ENCODE measurements around the gene WIPF2. TPM values are rescaled to one million over a fixed set of nuclear protein-coding genes. Genes with fewer than 3 reads are reported as not detected.
A peak's percentile ranks its signal among the peaks of the same experiment; 100 is the strongest.
"Not testable (repeated sequence)": the region's sequence is repeated elsewhere in the genome, so short reads cannot be mapped to it uniquely, and the experiment has no call there.

Gene WIPF2
- total RNA-seq, 3 donors from 2014 or later, result 21.3 to 24.6 (median 22.1) TPM

DNA sequence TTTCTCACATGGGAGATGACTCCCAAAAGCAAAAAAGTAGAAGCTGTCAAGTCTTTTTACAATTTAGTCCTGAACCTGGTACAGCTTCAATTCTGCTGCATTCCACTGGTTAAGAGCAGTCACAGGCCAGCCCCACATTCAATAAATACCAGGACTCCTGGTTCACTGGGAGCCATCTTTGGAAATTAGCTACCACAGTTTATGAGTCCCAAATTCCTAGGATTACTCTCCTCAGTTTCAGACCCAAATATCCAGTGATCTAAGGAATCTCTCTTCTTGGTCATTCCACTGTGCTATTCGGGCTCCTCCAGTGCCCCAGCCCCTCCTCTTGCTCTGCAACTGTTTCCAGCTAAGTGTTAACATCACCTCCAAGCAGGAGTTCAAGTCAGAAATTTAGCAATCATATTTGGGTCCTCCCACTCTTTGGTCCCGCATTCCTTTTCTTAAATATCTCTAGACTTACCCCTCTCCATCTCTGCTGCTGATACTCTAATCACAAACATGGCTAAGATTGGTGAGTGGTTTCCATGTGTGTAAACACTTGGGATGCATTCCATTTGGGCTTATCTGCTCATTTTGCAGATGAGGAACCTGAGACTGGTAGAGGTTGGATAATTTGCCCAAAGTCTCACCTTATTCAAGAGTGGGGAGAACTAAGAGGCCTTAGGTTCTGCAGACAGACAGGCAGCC lies 9.6 kb upstream of the WIPF2 start:
- Mint-ChIP-seq H3K4me3 (no peak overlapping the region), H3K27me3 (ENCODE audit: low read depth) (no peaks in the 10 kb centered on the region), H3K4me1 (ENCODE audit: low read depth) (no peaks in the 10 kb centered on the region), H3K36me3 (ENCODE audit: insufficient read depth) (no peaks in the 10 kb centered on the region), H3K9me3 (no peaks in the 10 kb centered on the region)
- ATAC-seq (no peak), DNase-seq (no peak)

DNA sequence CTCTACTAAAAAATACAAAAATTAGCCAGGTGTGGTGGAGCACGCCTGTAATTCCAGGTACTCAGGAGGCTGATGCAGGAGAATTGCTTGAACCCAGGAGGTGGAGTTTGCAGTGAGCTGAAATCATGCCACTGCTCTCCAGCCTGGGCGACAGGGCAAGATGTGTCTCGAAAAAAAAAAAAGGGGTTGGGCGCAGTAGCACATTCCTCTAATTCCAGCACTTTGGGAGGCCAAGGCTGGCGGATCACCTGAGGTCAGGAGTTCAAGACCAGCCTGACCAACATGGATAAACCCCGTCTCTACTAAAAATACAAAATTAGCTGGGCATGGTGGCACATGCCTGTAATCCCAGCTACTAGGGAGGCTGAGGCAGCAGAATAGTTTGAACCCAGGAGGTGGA lies 5.2 kb upstream of the WIPF2 start:
- DNase-seq; H3K36me3 Mint-ChIP-seq (ENCODE audit: insufficient read depth); H3K4me1 Mint-ChIP-seq (ENCODE audit: low read depth); H3K4me3 Mint-ChIP-seq; H3K27me3 Mint-ChIP-seq (ENCODE audit: low read depth); H3K9me3 Mint-ChIP-seq; ATAC-seq: not testable (repeated sequence)

DNA sequence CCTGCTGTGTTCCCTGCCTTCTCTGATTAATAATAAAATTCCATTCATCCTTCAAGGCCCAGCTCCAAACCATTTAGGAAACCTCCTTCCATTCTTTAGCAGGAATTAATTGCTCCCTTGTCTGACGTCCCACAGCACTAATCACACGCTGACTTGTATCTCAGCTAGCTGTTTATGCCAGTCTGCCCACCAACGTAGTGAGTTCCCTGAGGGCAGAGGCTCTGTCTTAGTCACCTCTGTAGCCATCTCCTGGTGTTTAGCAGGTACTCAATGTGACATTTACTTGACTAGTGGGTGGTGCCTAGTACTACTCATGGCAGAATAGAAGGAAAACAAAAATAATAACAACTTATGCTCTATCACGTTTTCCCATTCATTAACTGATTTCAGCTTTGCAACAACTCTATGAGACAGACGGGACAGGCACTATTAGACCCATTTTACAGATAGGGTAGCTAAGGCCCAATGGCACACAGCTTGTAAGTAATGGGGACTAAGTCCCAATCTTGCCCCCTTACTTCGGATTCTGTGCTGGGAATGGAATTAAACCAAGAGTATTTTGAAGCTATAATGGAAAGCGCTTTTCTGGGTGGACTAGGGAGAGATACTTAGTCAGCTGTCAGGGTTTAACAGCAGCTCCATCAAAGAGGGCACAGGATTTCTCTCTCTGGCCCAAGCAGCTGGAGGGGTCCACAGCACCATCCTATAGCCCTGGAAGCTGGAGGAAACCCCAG lies 931 bp upstream of the WIPF2 start:
- H3K4me3 Mint-ChIP-seq, result peak overlapping the region; percentile 93
- no peaks in the 10 kb centered on the region for H3K36me3 Mint-ChIP-seq (ENCODE audit: insufficient read depth)
- no peak for ATAC-seq
- H3K27me3 Mint-ChIP-seq (ENCODE audit: low read depth), result no peaks in the 10 kb centered on the region
- no peak for DNase-seq
- no peaks in the 10 kb centered on the region for H3K9me3 Mint-ChIP-seq
- H3K4me1 Mint-ChIP-seq (ENCODE audit: low read depth), result peaks cover 23% of the 10 kb centered on the region

DNA sequence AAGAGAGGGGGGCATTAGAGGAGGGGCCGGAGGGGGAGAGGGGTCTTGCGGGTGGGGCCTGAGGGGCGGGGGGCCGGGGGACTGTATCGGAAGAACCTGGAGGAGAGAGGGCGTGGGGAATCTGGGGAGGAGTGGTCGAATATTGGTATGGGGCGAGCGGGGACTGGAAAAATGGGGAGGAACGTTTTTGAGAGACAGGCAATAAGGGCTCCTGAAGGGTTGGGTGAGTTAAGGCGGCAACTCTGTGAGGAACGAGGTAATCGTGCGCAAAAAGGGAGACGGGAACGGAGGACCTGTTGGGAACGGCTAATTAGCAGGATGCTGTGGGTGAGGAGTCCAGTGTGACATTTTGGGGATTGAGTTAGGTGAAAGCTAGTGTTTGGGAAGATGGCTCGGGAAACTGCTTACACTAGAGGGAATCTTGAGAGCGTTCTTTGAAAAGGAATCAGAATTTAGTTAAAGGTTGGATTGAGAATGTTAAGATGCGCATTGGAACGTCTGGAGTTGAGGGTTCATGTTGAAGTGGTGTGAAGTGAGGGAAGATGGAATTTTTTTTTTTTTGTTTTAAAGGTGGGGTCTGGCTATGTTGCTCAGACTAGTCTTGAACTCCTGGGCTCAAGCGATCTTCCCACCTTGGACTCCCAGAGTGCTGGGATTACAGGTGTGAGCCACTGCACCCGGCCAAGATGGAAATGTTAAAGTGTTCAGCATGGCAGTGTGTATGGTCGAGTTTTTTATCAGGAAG lies 662 bp downstream of the WIPF2 start:
- H3K9me3 Mint-ChIP-seq, result no peaks in the 10 kb centered on the region
- ATAC-seq, result peak; percentile 39 to 40
- peaks cover 5% of the 10 kb centered on the region for H3K36me3 Mint-ChIP-seq (ENCODE audit: insufficient read depth)
- peak; percentile 6 for DNase-seq
- peaks cover 31% of the 10 kb centered on the region for H3K4me1 Mint-ChIP-seq (ENCODE audit: low read depth)
- H3K27me3 Mint-ChIP-seq (ENCODE audit: low read depth), result no peaks in the 10 kb centered on the region
- H3K4me3 Mint-ChIP-seq, result peak overlapping the region; percentile 93

DNA sequence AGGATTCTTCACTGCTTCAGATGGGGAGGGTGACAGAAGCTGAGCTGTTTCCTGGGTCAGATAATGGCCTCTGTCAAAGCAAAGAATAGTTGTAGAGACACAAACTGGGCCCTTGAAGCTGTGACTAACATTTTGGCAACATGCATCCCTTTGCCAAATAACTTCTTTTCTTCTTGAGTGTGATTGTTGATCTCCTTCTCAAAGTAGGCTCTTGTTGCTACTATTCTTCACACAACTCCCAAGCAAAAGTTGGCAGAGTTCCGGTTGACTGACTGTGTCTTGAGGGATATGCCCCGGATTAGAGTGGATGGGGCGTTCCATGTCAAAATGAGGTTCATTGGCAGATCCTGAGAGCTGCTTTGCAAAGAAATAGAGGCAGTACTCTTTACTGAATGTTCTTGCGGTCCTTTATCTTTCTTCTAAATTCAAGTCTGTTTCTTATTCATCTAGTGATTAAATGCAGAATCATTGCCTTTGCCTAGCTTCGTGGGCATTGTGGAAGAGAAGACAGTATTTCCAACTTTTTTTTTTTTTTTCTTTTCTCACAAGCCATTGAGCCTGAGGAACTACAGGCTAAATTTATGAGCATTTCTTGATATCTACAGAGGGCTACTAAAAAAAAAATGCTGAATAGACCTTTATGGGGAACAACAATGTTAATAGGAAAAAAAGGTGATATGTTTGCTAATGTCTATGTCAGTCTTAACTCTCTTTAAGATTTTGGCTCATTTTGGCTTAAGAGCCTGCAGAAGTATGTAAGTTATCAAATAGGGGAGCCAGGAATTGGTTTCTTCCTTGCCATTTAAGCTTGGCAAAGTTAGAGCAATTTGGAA lies 5.8 kb downstream of the WIPF2 start:
- DNase-seq, result no peak
- H3K4me1 Mint-ChIP-seq (ENCODE audit: low read depth), result peaks cover 31% of the 10 kb centered on the region

DNA sequence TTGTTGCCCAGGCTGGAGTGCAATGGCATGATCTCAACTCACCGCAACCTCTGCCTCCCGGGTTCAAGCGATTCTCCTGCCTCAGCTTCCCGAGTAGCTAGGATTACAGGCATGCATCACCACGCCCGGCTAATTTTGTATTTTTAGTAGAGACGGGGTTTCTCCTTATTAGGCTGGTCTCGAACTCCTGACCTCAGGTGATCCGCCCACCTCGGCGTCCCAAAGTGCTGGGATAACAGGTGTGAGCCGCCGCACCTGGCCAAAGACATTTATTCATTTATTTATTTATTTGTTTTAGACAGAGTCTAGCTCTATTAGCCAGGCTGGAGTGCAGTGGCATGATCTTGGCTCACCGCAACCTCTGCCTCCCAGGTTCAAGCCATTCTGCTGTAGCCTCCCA lies 10.0 kb downstream of the WIPF2 start:
- H3K27me3 Mint-ChIP-seq (ENCODE audit: low read depth), result not testable (repeated sequence)
- peaks cover 30% of the 10 kb centered on the region for H3K4me1 Mint-ChIP-seq (ENCODE audit: low read depth)

More for the DNA sequence above, 5.8 kb downstream of the WIPF2 start:
- Mint-ChIP-seq H3K27me3 (ENCODE audit: low read depth) (no peaks in the 10 kb centered on the region), H3K36me3 (ENCODE audit: insufficient read depth) (peaks cover 13% of the 10 kb centered on the region), H3K9me3 (no peaks in the 10 kb centered on the region), H3K4me3 (no peak overlapping the region)
- no peak for ATAC-seq

DNA sequence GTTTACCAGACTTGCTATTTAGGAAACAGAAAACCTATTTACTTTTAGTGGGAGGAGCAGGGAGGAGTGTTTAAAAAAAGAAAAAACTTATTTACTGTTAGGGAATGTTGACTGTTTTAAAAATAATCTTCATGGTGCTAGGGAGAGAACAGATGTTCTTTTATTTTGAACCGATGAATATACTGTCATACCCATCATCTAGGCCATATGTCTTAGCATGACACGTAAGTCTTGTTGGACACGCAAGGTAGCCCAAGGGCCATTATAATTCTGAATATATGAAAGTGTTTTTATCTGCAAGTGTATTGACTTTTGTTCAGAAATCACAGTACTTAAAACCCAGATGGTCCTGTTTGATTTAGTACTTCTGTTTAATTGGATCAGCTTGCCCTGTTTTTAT lies 11.6 kb downstream of the WIPF2 start:
- H3K27me3 Mint-ChIP-seq (ENCODE audit: low read depth), result no peaks in the 10 kb centered on the region
- H3K9me3 Mint-ChIP-seq, result no peaks in the 10 kb centered on the region
- peaks cover 17% of the 10 kb centered on the region for H3K36me3 Mint-ChIP-seq (ENCODE audit: insufficient read depth)
- ATAC-seq, result no peak
- H3K4me1 Mint-ChIP-seq (ENCODE audit: low read depth), result peaks cover 21% of the 10 kb centered on the region
- H3K4me3 Mint-ChIP-seq, result no peak overlapping the region
- no peak for DNase-seq

More for the DNA sequence above, 10.0 kb downstream of the WIPF2 start:
- H3K9me3 Mint-ChIP-seq, DNase-seq, ATAC-seq, H3K4me3 Mint-ChIP-seq: not testable (repeated sequence)
- H3K36me3 Mint-ChIP-seq (ENCODE audit: insufficient read depth), result peaks cover 18% of the 10 kb centered on the region

DNA sequence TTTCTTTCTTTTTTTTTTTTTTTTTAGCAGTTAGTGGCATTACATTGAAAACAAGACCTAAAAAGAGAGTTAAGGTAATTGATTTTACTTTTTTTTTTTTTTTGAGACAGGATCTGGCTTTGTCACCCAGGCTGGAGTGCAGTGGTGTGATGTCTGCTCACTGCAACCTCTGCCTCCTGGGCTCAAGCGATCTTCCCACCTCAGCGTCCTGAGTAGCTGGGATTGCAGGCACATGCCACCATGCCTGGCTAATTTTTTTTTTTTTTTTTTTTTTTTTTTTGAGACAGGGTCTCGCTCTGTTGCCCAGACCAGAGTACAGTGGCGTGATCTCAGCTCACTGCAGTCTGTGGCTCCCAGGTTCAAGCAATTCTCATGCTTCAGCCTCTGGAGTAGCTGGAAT lies 12.8 kb downstream of the WIPF2 start:
- H3K9me3 Mint-ChIP-seq; DNase-seq; H3K4me3 Mint-ChIP-seq; ATAC-seq; H3K27me3 Mint-ChIP-seq (ENCODE audit: low read depth): not testable (repeated sequence)
- Mint-ChIP-seq H3K4me1 (ENCODE audit: low read depth) (peaks cover 20% of the 10 kb centered on the region), H3K36me3 (ENCODE audit: insufficient read depth) (peaks cover 18% of the 10 kb centered on the region)

DNA sequence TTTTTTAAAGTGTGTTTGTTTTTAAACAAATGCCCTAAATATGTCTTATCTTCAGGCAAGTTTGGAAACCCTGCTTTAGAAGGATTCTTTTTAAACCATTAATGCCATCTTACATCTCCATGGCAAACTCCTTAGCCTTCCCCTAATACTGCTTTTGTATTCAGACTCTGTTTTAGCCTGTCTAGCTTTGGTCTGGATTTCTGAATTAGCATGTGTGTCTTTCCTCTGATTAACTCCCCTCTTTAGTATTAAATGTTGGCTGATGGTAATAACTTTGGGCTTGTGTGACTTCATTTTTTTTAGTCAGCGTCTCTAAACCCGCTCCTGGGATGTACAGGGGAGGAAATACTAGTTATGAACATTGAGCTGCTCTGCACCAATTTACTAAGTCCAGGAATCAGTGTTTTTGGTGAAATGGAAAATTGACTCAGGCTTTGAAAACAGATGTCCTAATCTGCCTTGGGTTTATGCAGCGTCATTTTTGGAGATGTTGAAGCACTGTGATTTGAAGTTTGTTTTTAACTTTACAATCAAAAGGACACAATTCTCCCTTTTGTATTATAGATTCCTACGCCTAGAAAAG lies 22.2 kb downstream of the WIPF2 start:
- no peak for DNase-seq
- peaks cover 28% of the 10 kb centered on the region for H3K4me1 Mint-ChIP-seq (ENCODE audit: low read depth)
- no peaks in the 10 kb centered on the region for H3K27me3 Mint-ChIP-seq (ENCODE audit: low read depth)
- H3K9me3 Mint-ChIP-seq, result no peaks in the 10 kb centered on the region
- H3K36me3 Mint-ChIP-seq (ENCODE audit: insufficient read depth), result peaks cover 12% of the 10 kb centered on the region
- no peak for ATAC-seq
- no peak overlapping the region for H3K4me3 Mint-ChIP-seq

DNA sequence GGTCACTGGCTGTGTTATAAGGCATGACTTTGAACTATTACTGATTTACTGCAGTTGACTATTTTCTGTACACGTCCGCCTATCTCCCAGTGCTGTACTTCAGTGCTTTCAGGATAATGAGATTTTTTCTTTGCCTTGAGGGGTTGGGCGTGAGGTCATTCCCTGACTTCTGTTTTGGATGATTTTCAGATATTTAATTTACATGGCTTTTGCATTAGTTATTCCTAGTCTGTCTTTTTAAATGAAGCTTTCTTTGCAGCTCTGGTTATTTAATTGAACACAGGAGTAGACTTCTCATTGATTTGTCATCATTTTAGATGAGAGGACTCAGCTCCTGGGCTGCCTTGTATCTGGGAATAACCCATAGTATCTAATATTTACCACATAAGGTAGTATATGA lies 23.7 kb downstream of the WIPF2 start:
- Mint-ChIP-seq H3K27me3 (ENCODE audit: low read depth) (no peaks in the 10 kb centered on the region), H3K4me3 (no peak overlapping the region), H3K9me3 (no peaks in the 10 kb centered on the region), H3K4me1 (ENCODE audit: low read depth) (peaks cover 28% of the 10 kb centered on the region), H3K36me3 (ENCODE audit: insufficient read depth) (peaks cover 9% of the 10 kb centered on the region)
- ATAC-seq (no peak), DNase-seq (no peak)

DNA sequence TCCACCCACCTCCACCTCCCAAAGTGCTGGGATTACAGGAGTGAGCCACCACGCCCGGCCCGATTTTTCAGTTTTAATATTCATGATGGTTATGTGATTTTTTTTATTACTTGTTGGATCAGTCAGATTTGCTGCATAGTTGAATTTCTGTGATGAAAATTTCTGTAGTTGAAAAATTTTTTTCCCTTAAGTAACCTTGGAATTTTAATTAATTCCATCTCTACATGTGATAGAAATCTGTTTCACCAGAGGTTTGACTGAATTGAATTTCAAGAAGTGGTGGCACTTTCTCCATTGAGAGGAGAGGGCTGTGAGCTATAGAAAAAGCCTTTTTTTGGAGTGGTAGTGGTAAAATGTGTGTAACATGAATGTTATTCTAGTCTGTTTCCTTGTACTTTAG lies 24.7 kb downstream of the WIPF2 start:
- H3K9me3 Mint-ChIP-seq, result no peaks in the 10 kb centered on the region
- H3K27me3 Mint-ChIP-seq (ENCODE audit: low read depth), result no peaks in the 10 kb centered on the region
- peaks cover 9% of the 10 kb centered on the region for H3K36me3 Mint-ChIP-seq (ENCODE audit: insufficient read depth)
- no peak for ATAC-seq
- H3K4me1 Mint-ChIP-seq (ENCODE audit: low read depth), result peaks cover 30% of the 10 kb centered on the region
- no peak overlapping the region for H3K4me3 Mint-ChIP-seq
- DNase-seq, result no peak

DNA sequence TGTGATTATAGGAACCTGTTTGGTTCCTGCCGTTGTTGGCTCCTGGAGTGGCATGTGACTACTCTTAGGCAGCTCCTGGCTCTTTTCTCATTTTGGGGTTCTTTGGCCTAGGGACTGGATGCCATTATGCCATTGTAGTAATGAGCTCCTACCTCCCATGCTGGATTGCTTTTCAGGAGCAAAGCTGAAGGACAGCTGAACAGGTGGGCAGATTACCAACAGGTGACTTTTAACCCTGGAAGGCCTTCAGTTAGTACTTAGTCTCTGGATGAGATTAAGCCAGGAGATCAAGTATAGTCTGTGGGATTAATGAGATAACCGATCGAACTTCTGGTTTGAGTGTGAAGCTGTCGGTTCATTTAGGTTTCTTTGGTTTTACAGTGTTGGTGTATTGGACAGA lies 25.2 kb downstream of the WIPF2 start:
- no peak for ATAC-seq

DNA sequence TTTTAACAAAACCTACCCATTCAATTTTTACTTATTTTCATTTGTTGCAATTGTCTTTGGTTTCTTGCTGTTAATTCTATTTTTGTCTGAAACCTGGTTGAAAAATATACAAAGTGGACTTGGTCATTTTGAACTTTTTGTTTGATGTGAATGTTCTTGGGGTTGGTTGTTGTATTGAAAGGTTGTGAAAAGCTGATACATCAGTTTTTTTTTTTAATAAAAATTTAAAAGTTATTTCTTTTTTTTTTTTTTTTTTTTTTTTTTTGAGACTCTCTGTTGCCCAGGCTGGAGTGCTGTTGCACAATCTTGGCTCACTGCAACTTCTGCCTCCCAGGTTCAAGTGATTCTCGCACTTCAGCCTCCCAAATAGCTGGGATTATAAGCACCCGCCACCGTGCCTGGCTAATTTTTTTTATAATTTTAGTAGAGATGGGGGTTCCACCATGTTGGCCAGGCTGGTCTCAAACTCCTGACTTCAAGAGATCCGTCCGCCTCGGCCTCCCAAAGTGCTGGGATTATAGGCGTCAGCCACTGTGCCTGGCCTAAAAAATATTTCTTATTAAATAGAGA lies 28.9 kb downstream of the WIPF2 start:
- H3K4me1 Mint-ChIP-seq (ENCODE audit: low read depth), result peaks cover 23% of the 10 kb centered on the region
- H3K9me3 Mint-ChIP-seq, result no peaks in the 10 kb centered on the region
- DNase-seq (no peak), ATAC-seq (no peak)
- peaks cover 6% of the 10 kb centered on the region for H3K36me3 Mint-ChIP-seq (ENCODE audit: insufficient read depth)
- no peaks in the 10 kb centered on the region for H3K27me3 Mint-ChIP-seq (ENCODE audit: low read depth)
- no peak overlapping the region for H3K4me3 Mint-ChIP-seq

More for the DNA sequence above, 25.2 kb downstream of the WIPF2 start:
- Mint-ChIP-seq H3K27me3 (ENCODE audit: low read depth) (no peaks in the 10 kb centered on the region), H3K4me3 (no peak overlapping the region), H3K4me1 (ENCODE audit: low read depth) (peaks cover 32% of the 10 kb centered on the region), H3K9me3 (no peaks in the 10 kb centered on the region), H3K36me3 (ENCODE audit: insufficient read depth) (peaks cover 7% of the 10 kb centered on the region)
- no peak for DNase-seq
